A204.1 (cell line): ENCODE measurements around the gene TSSK2.
"Not testable (repeated sequence)": the region's sequence is repeated elsewhere in the genome, so short reads cannot be mapped to it uniquely, and the experiment has no call there.

Source experiments
- FAIRE-seq: peaks from 2 replicates; lab custom pipeline; 2012; peaks lifted over from hg19 to GRCh38; lab: Jason Lieb, UNC

The TSSK2 gene

DNA sequence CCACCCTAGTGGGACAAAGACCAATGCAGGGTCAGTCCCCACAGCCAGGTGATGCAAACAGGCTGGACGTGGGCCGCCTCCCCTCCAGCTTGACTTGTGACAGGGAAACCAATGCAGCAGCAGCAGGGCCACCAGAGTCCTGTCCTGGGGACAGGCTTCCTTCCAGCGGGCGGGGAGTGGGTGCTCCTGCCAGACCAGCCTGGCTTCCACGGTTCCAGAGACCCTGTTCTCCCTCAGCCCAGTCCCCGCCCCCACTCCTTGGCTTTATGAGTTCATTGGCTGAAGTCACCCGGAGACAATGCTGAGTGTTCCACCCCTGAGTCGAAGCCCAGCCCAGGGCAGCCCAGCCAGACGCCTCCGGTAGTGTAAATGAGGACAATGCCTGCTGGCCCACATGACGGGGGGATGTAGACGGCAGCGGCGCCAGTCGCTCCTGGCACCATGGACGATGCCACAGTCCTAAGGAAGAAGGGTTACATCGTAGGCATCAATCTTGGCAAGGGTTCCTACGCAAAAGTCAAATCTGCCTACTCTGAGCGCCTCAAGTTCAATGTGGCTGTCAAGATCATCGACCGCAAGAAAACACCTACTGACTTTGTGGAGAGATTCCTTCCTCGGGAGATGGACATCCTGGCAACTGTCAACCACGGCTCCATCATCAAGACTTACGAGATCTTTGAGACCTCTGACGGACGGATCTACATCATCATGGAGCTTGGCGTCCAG, at the start of gene TSSK2:
Gene TSSK2, plus strand, starts transcription at position 350 of the 726 bp plus-strand sequence. Its CDS starts 92 bp downstream, at position 442.
- no peak for FAIRE-seq

DNA sequence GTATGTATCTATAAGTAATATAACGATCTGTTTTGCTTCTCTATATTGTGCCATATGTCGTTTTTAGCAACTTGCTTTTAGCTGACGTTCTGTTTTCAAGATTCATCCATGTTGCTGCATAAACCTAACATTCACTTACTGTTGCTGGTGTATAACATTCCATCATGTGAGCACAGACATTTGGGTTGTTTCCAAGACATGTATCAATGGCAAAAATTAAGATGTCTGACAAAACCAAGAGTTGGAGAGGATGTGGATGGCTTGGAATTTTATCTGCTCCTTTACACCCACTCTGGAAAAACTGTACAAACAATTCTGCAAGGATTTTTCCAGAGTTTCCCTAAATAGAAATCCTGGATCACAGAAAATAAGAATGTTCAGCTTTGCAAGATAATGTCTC, 49.8 kb upstream of the TSSK2 start:
- no peak for FAIRE-seq

DNA sequence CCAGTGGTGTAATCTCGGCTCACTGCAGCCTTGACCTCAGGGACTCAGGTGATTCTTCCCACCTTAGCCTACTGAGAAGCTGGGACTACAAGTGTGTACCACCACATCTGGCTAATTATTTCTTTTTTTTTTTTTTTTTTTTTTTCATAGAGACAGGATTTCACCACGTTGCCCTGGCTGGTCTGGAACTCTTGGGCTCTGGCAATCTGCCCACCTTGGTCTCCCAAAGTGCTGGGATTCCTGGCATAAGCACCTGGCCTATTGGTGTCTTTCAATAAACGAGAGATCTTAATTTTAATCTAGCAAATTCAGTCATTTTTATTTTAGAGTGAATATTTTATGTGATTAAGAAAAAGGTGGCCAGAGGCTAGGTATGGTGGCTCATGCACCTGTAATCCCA, 49.0 kb upstream of the TSSK2 start:
- no peak for FAIRE-seq

DNA sequence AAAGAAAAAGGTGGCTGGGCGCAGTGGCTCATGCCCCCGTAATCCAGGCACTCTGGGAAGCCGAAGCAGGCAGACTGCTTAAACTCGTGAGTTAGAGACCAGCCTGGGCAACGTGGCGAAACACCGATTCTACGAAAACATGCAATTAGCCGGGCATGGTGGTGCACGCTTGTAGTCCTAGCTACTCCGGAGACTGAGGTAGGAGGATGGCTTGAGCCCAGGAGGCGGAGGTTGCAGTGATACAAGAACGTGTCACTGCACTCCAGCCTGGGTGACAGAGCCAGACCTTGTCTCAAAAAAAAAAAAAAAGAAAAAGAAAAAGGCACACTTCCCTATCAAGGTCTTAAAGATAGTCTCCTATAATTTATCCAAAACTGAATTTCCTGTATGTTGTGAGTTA, 48.3 kb upstream of the TSSK2 start:
- no peak for FAIRE-seq

DNA sequence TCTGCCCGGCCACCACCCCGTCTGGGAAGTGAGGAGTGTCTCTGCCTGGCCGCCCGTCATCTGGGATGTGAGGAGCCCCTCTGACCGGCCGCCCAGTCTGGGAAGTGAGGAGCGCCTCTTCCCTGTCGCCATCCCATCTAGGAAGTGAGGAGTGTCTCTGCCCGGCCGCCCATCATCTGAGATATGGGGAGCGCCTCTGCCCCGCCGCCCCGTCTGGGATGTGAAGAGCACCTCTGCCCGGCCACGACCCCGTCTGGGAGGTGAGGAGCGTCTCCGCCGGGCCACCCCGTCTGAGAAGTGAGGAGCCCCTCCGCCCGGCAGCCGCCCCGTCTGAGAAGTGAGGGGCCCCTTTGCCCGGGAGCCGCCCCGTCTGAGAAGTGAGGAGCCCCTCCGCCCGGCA, 47.0 kb upstream of the TSSK2 start:
- FAIRE-seq: not testable (repeated sequence)

DNA sequence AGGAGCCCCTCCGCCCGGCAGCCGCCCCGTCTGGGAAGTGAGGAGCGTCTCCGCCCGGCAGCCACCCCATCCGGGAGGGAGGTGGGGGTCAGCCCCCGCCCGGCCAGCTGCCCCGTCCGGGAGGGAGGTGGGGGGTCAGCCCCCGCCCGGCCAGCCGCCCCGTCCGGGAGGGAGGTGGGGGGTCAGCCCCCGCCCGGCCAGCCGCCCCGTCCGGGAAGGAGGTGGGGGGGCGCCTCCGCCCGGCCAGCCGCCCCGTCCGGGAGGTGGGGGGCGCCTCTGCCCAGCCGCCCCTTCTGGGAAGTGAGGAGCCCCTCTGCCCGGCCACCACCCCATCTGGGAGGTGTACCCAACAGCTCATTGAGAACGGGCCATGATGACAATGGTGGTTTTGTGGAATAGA, 46.5 kb upstream of the TSSK2 start:
- FAIRE-seq: not testable (repeated sequence)

DNA sequence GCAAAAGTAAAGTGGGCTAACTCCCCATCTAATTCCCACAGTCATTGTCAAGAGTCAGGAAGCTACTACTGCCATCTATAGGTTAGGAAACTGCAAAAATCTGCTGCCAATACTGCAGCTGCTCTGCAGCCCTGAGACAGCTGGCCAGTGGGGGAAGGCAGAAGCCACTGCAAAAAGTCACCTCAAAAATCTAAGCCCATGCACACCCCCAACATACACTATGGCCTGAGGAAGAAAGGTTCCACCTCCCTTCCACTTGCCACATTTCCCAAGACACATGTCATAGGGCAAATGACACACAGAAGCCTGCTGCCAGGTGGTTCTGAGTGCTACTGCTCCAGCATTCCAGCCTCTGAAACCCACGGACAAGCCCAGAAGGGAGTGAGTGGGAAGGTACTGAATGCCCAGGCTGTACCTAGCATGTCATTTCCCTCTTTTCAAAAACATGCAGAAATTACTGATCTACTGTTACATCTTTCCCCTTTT, 45.8 kb upstream of the TSSK2 start:
- no peak for FAIRE-seq

DNA sequence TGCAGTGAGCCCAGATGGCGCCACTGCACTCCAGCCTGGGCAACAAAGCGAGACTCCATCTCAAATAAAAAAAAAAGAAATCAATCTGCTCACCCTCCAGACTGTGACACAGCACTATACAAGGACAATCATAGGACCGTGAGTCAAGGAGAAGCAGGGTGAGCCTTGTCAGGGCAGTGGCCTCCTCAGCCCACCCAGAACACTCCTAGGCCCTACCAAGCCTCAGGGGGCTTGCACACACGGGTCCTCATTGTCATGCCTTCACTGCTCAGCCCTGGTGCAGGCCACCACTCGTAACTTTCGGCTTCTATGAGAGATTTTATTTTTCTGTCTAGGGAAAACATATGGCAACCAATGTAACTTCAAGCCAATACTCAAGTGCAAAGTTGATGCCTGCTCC, 44.7 kb upstream of the TSSK2 start:
- FAIRE-seq: no peak

DNA sequence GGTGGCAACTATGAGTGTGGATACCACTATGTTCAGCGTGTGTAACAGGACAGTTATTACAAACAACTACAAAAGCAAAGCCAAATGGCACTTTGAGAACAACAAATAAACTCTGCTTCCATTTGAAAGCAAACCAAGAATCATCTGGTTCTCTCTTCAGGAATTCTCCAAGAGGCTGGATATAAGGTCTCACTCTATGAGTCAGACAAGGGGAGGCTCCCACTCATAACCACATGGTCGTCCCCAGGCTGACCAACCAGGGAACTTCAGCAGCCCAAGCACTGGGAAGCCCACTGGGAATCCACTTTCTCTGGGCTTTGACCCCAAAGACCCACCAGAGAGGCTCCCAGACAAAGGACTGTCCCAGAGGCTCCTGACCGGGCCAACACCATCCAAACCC, 44.2 kb upstream of the TSSK2 start:
- no peak for FAIRE-seq

DNA sequence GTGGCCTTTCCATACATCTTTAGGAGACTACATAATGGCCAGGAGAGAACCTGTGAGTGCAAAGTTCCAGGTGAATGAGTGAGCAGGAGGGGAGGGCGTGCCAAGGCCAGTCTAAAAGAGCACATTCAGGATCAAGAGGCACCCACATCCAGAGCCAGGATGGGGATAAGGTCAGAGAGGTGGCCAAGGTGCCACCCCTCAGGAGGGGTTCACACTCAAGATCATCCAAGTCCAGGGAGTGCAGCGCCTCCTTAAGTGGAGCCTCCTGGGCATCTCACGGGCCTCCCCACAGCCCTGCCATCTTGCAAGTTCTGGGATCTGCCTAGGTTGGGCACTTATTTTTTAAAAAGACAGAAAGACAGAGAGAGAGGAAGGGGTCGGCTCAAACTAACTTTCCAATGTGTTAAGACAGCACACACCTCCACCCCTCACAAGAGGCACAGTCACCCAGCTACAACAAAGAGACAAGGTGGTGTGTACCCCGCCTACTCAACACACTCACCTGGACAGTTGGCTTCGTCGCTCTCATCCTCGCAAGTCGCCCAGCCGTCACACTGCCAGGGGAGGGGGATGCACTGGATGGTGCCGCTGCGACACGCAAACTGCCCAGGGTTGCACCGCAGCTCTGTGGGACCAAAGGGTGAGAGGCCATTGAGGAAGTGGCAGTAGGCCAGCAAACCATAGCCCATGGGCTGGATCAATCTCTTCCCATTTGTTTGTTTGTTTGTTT, 42.1 kb upstream of the TSSK2 start:
- FAIRE-seq: no peak

DNA sequence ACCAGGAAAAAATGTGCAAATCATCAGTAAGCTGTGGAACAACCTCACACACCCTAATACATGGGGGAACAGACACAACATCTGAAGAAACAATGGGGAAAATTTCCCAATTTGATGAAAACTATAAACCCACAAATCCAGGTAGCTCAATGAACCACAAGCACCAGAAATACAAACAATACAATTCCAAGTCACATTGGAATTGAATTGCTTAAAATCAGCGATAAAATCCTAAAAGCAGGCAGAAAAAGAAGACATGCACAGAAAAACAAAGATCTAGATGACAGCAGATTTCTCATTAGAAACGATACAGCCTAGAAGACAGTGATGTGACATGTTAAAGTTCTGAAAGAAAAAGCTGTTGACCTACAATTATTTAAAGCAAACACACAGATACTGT, 40.9 kb upstream of the TSSK2 start:
- FAIRE-seq: no peak

DNA sequence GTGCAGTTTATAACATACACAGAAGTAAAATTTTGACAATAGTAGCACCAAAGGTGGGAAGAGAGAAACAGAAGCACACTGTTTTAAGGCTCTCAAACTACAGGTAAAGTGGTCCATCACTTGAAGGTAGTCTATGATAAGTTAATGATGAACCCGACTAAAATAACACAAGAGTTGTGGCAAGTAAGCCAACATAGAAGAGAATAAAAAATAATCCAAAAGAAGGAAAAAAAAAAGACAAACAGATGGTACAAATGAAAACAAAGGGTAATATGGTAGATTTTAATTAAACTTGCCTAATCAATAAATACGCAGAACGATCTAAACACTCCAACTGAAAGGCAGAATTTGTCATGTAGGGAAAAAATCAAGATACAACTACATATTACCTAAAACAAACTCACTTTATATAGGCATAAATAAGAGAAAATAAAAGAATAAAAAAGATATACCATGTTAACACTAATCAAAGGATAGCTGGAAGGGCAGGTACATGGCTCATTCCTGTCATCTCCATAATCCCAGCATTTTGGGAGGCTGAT, 40.5 kb upstream of the TSSK2 start:
- FAIRE-seq: no peak

DNA sequence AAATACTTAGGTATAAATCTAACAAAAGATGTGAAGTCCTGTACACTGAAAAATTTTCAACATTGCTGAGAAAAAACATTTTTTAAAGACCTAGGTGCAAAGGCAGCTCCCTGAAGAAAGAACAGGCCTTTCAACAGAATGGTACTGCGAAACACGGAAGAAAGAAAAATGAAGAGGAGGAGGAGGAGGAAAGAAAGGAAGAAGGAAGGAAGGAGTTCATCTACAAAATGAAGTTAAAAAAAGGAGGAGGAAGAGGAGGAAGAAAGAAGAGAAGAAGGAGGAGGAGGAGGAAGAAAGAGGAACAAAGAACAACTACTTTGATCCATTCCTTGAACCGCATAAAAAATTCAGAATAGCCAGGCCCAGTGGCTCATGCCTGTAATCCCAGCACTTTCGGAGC, 38.4 kb upstream of the TSSK2 start:
- no peak for FAIRE-seq

DNA sequence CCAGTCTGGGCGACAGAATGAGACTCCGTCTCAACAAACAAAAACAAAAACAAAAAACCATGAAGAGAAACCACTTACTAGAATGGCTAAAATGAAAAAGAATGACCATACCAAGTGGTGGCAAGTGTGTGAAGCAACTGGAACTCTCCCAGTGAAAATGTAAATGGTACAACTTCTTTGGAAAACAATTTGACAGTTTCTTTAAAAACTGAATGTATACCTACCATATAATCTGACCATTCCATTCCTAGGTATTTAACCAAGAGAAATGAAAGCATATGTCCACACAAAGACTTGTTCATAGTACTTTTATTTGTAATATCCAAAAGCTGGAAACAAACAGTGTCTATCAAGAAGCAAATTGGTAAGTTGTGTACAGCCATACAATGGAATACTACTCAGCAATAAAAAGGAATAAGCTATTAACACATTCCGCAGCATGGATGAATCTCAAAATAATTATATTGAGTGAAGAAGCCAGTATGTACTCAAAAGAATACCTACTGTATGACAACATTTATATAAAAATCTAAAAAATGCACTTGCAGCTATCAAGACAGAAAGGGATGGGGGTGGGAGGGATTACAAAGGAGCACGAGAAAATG, 36.6 kb upstream of the TSSK2 start:
- FAIRE-seq: no peak

DNA sequence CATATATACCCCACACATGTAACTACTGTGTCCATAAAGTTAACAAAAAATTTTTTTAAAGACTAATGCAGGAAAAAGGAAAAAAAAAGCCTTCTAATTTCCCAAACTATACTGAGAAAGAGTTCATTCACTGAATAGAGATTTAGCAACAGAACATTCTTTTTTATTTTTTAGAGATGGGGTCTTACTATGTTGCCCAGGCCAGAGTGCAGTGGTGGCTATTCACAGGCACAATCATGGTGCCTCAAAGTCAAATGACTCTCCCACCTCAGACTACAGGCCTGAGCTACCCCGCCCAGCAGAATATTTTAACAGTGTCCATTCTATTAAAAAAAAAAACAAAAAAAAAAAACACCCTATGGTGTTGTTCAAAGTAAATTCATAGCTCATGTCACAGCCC, 34.6 kb upstream of the TSSK2 start:
- FAIRE-seq: no peak

DNA sequence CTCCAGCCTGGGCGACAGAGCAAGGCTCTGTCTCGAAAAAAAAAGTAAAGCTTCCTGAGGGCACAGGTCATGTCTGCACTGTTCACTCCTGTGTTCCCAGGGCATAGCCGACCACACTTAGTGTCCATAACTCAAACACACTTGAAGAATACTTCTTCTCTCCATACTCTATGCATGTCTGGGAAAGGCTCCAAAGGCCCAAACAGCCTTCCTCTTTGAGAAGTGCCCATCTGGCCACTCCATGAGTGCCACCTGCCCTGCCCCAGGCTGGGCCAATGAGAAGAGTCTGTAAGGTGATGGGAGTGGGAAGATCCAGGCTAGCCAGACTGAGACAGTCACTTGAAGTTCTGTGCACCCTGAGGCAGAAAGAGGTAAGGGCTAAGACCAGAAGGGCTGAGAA, 33.6 kb upstream of the TSSK2 start:
- FAIRE-seq: no peak

DNA sequence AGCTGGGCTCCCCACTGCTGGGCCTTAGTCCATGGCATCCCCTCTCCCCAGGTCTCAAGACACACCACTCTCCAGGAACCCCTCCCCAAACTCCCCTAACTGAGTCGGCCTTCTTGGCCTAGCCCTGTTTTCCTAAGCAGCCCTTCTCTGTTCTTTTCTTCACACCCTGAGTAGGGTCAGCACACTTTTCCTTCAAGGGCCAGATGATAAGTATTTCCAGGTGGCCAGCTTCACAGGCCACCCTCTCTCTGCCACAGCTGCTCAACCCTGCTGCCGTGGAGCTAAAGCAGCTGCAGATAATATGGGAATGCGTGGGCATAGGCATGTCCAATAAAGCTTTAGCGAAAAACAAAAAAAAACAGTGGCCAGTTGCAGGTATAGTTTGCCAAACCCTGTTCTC, 33.0 kb upstream of the TSSK2 start:
- FAIRE-seq: no peak

DNA sequence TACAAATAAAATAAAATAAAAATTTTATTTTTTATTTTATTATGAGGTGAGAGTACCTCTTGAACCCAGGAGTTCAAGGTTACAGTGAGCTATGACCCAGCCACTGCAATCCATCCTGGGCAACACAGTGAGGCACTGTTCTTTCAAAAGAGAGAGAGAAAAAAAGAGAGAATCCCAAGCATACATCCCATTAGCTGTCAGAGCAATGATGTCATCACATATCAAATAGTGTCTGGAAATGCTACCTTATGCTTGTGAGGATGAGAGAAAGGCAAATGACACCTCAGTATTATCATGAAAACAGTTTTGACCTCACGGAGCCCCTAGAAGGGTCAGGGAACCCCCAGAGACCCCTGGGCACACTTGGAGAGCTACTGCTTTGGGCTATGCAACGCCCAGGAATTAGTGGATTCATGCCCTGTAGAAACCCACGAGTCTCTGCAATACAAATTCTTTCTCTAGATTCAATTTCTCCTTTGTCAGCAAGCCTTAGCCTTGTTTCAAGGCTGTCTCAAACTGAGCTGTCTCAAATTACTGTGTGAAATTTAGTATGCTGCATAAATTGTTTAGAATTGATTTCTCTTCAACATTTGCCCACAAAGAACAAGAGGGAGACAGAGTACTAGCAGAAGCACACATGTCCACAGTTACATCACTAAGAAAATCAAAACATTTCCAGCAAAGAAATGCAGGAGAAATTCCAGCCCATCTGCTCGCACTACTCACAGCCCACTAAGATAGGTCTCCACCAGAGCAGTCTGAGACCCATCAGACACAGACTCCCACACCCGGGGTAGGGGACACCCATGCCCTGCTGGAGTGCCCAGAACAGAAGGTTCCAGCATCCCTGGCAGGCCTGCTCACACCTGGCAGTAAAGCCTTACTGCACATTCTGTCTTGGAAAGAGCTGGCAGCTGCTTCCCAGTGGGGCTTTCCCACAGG, 27.0 kb upstream of the TSSK2 start:
- FAIRE-seq: no peak

DNA sequence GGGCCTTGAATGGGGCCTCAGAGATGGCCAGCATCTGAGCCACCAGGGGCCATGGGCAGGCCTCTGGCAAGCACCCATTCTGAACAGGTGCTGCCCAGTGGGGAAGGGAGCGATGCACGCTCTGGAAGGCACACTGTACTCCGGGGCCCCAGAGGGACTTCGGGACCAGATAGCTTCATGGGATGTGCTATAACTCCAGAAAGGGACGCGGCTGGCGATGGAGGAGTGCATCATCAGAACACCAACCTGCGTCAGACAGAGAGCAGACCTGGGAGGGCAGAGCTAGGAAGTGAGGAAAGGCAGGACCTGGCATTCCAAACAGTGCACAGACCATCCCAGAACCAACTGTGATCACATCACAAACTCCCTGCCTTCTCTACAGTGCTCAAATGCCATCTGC, 25.7 kb upstream of the TSSK2 start:
- no peak for FAIRE-seq

DNA sequence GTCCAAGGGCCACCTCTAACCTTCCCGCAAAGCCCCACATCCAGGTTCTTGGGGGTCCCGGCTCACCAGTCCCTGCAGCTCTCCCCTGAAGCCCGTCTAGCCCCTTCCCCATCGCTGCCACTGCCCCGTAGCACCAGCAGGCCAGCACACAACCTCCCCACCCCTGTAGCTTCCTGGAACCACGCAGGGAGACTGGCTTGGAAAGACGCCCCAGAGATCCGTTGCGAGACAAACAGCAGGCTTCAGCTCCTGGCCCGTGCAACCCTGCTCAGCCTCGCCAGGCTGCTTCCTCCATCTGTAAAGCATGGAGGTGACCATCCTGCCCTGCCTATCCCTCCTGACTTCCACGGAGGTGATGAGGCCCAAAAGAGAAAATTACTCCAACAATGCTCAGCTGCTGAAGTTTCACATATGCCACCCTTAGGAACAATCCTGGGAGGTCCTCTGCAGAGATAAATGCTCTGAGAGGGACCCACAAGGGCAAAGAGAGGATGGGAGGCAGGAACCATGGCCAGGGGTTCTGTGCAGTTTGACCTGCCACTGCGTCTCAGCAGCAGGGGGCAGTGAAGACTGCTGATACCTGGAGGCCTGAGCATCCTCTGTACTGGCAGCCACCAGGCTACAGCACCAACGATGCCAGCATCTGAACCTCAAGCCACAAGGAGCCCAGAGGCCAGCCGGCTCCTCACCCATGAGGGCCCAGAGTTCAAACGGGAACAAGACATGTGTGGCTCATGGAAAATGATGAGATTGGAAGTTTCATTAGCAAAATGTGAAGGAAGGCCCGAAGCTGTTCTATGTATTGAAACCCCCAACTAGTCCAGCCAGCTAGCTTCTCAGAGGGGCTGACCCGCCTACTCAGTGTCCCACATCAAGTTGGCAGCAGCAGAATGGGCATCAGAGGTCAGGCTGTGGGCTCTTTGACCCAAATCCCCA, 25.0 kb upstream of the TSSK2 start:
- no peak for FAIRE-seq
